Stomach (tissue), 9 donors: Measurements from ENCODE around the gene TBX21. TPM values are rescaled to one million over a fixed set of nuclear protein-coding genes. Genes with fewer than 3 reads are reported as not detected.

ENCODE experiments used
- DNase-seq, 2 donors: peaks; one replicate each; pipeline versions ENCODE4 v3.0.0 to v3.0.0-alpha.2; 2013 to 2019
- H3K27ac ChIP-seq, 5 donors: fragments of 200-600 bp in 4 of 5; sonication (generic) in 4 of 5; one replicate each; pipeline ENCODE4 v1.5.1; 2013 to 2019; ENCODE audit warnings: mild to moderate bottlenecking in 1 of 5, moderate library complexity in 1 of 5
- H3K27me3 ChIP-seq, 3 donors: fragments of 200-600 bp; sonication (generic); one replicate each; pipeline ENCODE4 v1.5.1; 2017 to 2019; ENCODE audit warnings: mixed run types in 1 of 3
- H3K36me3 ChIP-seq, 4 donors: fragments of 200-600 bp; sonication (generic); 1 replicate in 3 of 4; 2 replicates in 1 of 4; pipeline ENCODE4 v1.5.1; 2016 to 2019
- H3K4me1 ChIP-seq, 4 donors: fragments of 200-600 bp; sonication (generic); one replicate each; pipeline ENCODE4 v1.5.1; 2016 to 2019
- H3K4me3 ChIP-seq, 4 donors: fragments of 200-600 bp; sonication (generic) in 3 of 4; one replicate each; pipeline ENCODE4 v1.5.1; 2016 to 2019; ENCODE audit warnings: mild to moderate bottlenecking in 1 of 4
- H3K9me3 ChIP-seq, 4 donors: fragments of 200-600 bp; sonication (generic); one replicate each; pipeline ENCODE4 v1.5.1; 2016 to 2019
- EP300 ChIP-seq: sonication (generic); formaldehyde crosslinking; IDR thresholded peaks from one replicate; pipeline ENCODE4 v1.6.1; 2017; ENCODE audit warnings: antibody characterized with exemption
- POLR2A ChIP-seq, 4 donors: fragments of 450-650 bp; IDR thresholded peaks; one replicate each; pipeline ENCODE4 v1.6.1; 2016; ENCODE audit warnings: antibody characterized with exemption in 4 of 4, control low read depth in 2 of 4, mild to moderate bottlenecking in 1 of 4, moderate library complexity in 1 of 4
- POLR2AphosphoS5 ChIP-seq, 3 donors: sonication (generic); formaldehyde crosslinking; IDR thresholded peaks; one replicate each; pipeline ENCODE4 v1.6.1; 2016; ENCODE audit warnings: antibody characterized with exemption in 3 of 3
- WGBS, 5 donors: extraction: QIAGEN DNeasy Blood & Tissue Kit in 3 of 5; methylation state at CpG; one replicate each; pipeline versions ENCODE4 v1.1.5 to v1.1.7; 2013 to 2018; 5-methylcytosine and 5-hydroxymethylcytosine counted together
- intact Hi-C: fragments of 100-400 bp; cut with DNase I; formaldehyde crosslinking; loops from one replicate; pipeline ENCODE4 v1.15.1; 2023; ENCODE audit warnings: low total_unique reads
- polyA plus RNA-seq, 3 donors: library from polyadenylated mRNA; stranded (reverse); fragments of 200-250 nt; gene quantifications; one replicate each; pipeline ENCODE4 v1.2.3, GENCODE V29; 2013
- total RNA-seq, 5 donors: library from RNA; depleted of rRNA; stranded (reverse); fragments of >200 nt; gene quantifications; one replicate each; pipeline versions ENCODE4 v1.1.0 to v1.2.3, GENCODE V29; 2014 to 2016
- TF ChIP-seq, protein P1 (sequence below), 7 experiments: fragments of 450-650 bp in 4 of 7; fragments of 200-600 bp in 3 of 7; sonication (generic) in 3 of 7; IDR thresholded peaks; one replicate each; pipeline ENCODE4 v1.5.1; 2016 to 2019; ENCODE audit warnings: antibody characterized with exemption in 7 of 7, control low read depth in 2 of 7, mild to moderate bottlenecking in 1 of 7
- donor health status: healthy with polysubstance abuse.
- donor health status: Bipolar disorder and iron deficiency.
- donor health status: healthy.

TBX21 gene
- total and polyA plus RNA-seq, 8 donors = 0.10 to 0.92 (median 0.31) TPM; not detected in 3

GRCh38 chr17:47694581-47695428 is 38.2 kb upstream of the TBX21 start:
- Histone ChIP-seq H3K4me3 (peak overlapping the region; percentile 81 to 97 (median 96)), H3K9me3 (no peaks in the 10 kb centered on the region), H3K4me1 (peaks cover 17 to 53% (median 43%) of the 10 kb centered on the region in 4 donors), H3K36me3 (peaks cover 6 to 24% (median 8%) of the 10 kb centered on the region in 4 donors), H3K27me3 (no peaks in the 10 kb centered on the region), H3K27ac (peak overlapping the region; percentile 79 to 96 (median 93))
- WGBS, 5 donors = 1 to 2% (median 1%) methylated on average over 46 to 65 of the region's 65 CpGs
- intact Hi-C loops = no loop called here
- DNase-seq = peak; percentile 61 to 79
- TF ChIP-seq POLR2A (IDR thresholded peaks at IDR 0.05) (no peak), POLR2AphosphoS5 (IDR thresholded peaks at IDR 0.05) (no peak), EP300 (no peak)
- TF ChIP-seq, protein P1, sequence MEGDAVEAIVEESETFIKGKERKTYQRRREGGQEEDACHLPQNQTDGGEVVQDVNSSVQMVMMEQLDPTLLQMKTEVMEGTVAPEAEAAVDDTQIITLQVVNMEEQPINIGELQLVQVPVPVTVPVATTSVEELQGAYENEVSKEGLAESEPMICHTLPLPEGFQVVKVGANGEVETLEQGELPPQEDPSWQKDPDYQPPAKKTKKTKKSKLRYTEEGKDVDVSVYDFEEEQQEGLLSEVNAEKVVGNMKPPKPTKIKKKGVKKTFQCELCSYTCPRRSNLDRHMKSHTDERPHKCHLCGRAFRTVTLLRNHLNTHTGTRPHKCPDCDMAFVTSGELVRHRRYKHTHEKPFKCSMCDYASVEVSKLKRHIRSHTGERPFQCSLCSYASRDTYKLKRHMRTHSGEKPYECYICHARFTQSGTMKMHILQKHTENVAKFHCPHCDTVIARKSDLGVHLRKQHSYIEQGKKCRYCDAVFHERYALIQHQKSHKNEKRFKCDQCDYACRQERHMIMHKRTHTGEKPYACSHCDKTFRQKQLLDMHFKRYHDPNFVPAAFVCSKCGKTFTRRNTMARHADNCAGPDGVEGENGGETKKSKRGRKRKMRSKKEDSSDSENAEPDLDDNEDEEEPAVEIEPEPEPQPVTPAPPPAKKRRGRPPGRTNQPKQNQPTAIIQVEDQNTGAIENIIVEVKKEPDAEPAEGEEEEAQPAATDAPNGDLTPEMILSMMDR (IDR thresholded peaks at IDR 0.05) = no peak

DNA sequence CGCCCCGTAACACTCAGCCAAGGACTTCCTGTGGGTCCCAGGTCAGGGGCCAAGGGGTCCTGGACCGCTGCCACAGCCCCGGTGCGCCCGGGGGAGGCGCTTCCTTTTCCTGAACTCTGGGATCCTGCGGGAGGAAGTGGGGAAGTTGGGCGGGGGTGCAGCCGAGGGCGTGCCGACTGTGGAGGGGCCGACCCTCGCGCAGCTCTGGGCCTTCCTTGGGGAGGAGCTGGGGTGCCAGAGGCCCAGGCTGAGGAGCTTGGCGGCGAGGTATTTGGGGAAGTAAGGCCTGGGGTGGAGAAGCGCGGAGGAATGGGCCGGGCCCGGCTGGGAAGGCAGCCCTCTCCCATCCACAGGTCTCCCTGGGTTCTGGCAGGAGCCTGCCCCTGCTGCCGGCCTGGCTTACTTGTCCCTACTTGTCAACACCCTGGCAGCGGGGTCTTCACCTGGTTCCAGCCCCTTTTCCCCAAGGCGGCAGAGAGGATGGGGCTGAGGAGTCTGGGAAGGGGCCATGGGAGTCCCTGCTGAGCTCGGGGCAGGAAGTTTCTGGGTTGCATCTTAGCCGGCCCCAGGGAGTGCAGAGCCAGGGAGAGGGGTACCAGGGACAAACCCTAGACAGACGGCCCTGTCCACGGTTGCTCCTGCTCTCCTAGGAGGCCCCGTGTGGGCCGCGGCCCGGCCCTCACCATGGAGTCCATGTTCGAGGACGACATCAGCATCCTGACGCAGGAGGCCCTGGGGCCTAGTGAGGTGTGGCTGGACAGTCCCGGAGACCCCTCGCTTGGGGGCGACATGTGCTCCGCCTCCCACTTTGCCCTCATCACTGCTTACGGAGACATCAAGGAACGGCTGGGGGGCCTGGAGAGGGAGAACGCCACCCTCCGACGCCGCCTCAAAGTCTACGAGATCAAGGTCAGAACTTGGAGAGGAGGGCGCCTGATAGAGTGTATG is 37.3 kb upstream of the TBX21 start:
- peak overlapping the region; percentile 81 to 97 (median 96) for H3K4me3 ChIP-seq
- TF ChIP-seq POLR2A (IDR thresholded peaks at IDR 0.05) = no peak
- TF ChIP-seq, protein P1 (IDR thresholded peaks at IDR 0.05) = no peak
- no peak for TF ChIP-seq EP300
- TF ChIP-seq POLR2AphosphoS5 (IDR thresholded peaks at IDR 0.05) = no peak
- WGBS, 5 donors = 46 to 56% (median 51%) methylated on average over 41 to 47 of the region's 47 CpGs
- H3K4me1 ChIP-seq = peaks cover 17 to 53% (median 43%) of the 10 kb centered on the region in 4 donors
- H3K27me3 ChIP-seq = no peaks in the 10 kb centered on the region
- peak in 1 of 2 donors; percentile 71 for DNase-seq
- intact Hi-C loops = no loop called here
- H3K36me3 ChIP-seq = peaks cover 6 to 32% (median 16%) of the 10 kb centered on the region in 4 donors
- H3K27ac ChIP-seq = peak overlapping the region; percentile 79 to 96 (median 93)
- H3K9me3 ChIP-seq = no peaks in the 10 kb centered on the region

GRCh38 chr17:47696717-47697642 is 36.1 kb upstream of the TBX21 start:
- H3K36me3 ChIP-seq = peaks cover 6 to 44% (median 27%) of the 10 kb centered on the region in 4 donors
- H3K4me3 ChIP-seq = peak overlapping the region in 1 of 4 donors; percentile 96
- TF ChIP-seq EP300 = no peak
- H3K27ac ChIP-seq = peak overlapping the region in 2 of 5 donors; percentile 20 to 93
- intact Hi-C loops = no loop called here
- H3K4me1 ChIP-seq = peaks cover 17 to 48% (median 43%) of the 10 kb centered on the region in 4 donors
- no peak for DNase-seq
- H3K27me3 ChIP-seq = no peaks in the 10 kb centered on the region
- H3K9me3 ChIP-seq = no peaks in the 10 kb centered on the region
- 68 to 79% (median 71%) methylated on average over 10 to 11 of the region's 11 CpGs for WGBS, 5 donors

- intact Hi-C loops = no loop called here
- DNase-seq = no peak
- H3K36me3 ChIP-seq = peaks cover 6 to 46% (median 28%) of the 10 kb centered on the region in 4 donors
Measured at GRCh38 chr17:47697906-47698711, 34.9 kb upstream of the TBX21 start.

More at GRCh38 chr17:47697906-47698711, 34.9 kb upstream of the TBX21 start:
- WGBS, 5 donors = 70 to 77% (median 73%) methylated on average over 9 of the region's 9 CpGs
- no peak overlapping the region for H3K27ac ChIP-seq
- H3K9me3 ChIP-seq = no peaks in the 10 kb centered on the region
- TF ChIP-seq, protein P1 (IDR thresholded peaks at IDR 0.05) = no peak
- no peak for TF ChIP-seq POLR2AphosphoS5 (IDR thresholded peaks at IDR 0.05)
- H3K27me3 ChIP-seq = no peaks in the 10 kb centered on the region
- peaks cover 9 to 44% (median 36%) of the 10 kb centered on the region in 4 donors for H3K4me1 ChIP-seq
- no peak overlapping the region for H3K4me3 ChIP-seq
